Activated B cell treated with CpG ODN at 0.5 μM for 24 hours (primary cell): ENCODE measurements around the gene MAP3K2. TPM values are rescaled to one million over a fixed set of nuclear protein-coding genes. Genes with fewer than 3 reads are reported as not detected.

Experiments
- ATAC-seq: fragments of 200-7000 bp; cut with Tn5 transposase; one replicate; pipeline ENCODE4 v1.10.0; 2021; ENCODE audit warnings: low read depth, mild to moderate bottlenecking, moderate library complexity
- CTCF ChIA-PET: fragments of 350-600 bp; sonication (Branson Sonifier 250); formaldehyde crosslinking; loops from one replicate; lab custom pipeline; 2021; ENCODE audit warnings: antibody characterized with exemption; lab: Charles Lee
- POLR2A ChIA-PET: fragments of 350-600 bp; sonication (Branson Sonifier 250); formaldehyde crosslinking; loops from one replicate; lab custom pipeline; 2021; ENCODE audit warnings: antibody characterized with exemption; lab: Charles Lee
- DNase-seq: peaks from one replicate; pipeline ENCODE4 v3.0.0; 2022
- H3K27ac Mint-ChIP-seq: one replicate; pipeline ENCODE4 v1.8.0; 2020; ENCODE audit warnings: mixed read lengths
- H3K27me3 Mint-ChIP-seq: one replicate; pipeline ENCODE4 v1.8.0; 2021; ENCODE audit warnings: mixed read lengths
- H3K36me3 Mint-ChIP-seq: one replicate; pipeline ENCODE4 v1.8.0; 2021; ENCODE audit warnings: low read depth, mixed read lengths
- H3K4me1 Mint-ChIP-seq: one replicate; pipeline ENCODE4 v1.8.0; 2021; ENCODE audit warnings: mixed read lengths
- H3K4me3 Mint-ChIP-seq: one replicate; pipeline ENCODE4 v1.8.0; 2020; ENCODE audit warnings: mild to moderate bottlenecking, mixed read lengths
- H3K9me3 Mint-ChIP-seq: one replicate; pipeline ENCODE4 v1.8.0; 2020; ENCODE audit warnings: mixed read lengths
- intact Hi-C: fragments of 100-400 bp; cut with micrococcal nuclease; formaldehyde crosslinking; loops from one replicate; pipeline ENCODE4 v1.15.1; 2024
- total RNA-seq: library from RNA; stranded (reverse); gene quantifications from 2 replicates; pipeline ENCODE4 v1.2.3, GENCODE V29; 2022
- TF ChIP-seq, protein P1 (sequence below): fragments of 200-600 bp; IDR thresholded peaks from one replicate; pipeline ENCODE4 v1.8.0; 2022; ENCODE audit warnings: antibody characterized with exemption, mild to moderate bottlenecking

The MAP3K2 gene
- total RNA-seq, 1 donor from 2014 or later = 77.7 TPM

DNA sequence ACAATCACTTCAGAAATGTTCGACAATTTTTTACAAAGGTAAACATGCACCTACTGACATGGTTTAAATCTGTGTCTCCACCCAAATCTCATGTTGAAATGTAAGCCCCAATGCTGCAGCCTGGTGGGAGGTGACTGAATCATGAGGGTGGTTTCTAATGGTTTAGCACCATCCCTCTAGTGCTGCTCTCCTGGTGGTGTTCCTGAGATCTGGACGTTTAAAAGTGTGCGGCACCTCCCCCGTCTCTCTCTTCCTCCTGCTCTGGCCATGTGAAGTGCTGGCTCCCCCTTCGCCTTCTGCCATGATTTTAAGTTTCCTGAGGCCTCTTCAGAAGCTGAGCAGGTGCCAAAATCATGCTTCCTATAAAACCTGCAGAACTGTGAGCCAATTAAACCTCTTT lies 28.3 kb downstream of the MAP3K2 start:
- TF ChIP-seq, protein P1, sequence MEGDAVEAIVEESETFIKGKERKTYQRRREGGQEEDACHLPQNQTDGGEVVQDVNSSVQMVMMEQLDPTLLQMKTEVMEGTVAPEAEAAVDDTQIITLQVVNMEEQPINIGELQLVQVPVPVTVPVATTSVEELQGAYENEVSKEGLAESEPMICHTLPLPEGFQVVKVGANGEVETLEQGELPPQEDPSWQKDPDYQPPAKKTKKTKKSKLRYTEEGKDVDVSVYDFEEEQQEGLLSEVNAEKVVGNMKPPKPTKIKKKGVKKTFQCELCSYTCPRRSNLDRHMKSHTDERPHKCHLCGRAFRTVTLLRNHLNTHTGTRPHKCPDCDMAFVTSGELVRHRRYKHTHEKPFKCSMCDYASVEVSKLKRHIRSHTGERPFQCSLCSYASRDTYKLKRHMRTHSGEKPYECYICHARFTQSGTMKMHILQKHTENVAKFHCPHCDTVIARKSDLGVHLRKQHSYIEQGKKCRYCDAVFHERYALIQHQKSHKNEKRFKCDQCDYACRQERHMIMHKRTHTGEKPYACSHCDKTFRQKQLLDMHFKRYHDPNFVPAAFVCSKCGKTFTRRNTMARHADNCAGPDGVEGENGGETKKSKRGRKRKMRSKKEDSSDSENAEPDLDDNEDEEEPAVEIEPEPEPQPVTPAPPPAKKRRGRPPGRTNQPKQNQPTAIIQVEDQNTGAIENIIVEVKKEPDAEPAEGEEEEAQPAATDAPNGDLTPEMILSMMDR = no peak
- peaks cover 2% of the 10 kb centered on the region for H3K36me3 Mint-ChIP-seq
- no peak overlapping the region for H3K4me3 Mint-ChIP-seq
- H3K9me3 Mint-ChIP-seq = no peaks in the 10 kb centered on the region
- POLR2A ChIA-PET = no interaction called here
- peaks cover 58% of the 10 kb centered on the region for H3K4me1 Mint-ChIP-seq
- no peak for ATAC-seq
- DNase-seq = no peak
- no peak overlapping the region for H3K27ac Mint-ChIP-seq
- CTCF ChIA-PET = no interaction called here
- H3K27me3 Mint-ChIP-seq = no peaks in the 10 kb centered on the region
- intact Hi-C loops = no loop called here

DNA sequence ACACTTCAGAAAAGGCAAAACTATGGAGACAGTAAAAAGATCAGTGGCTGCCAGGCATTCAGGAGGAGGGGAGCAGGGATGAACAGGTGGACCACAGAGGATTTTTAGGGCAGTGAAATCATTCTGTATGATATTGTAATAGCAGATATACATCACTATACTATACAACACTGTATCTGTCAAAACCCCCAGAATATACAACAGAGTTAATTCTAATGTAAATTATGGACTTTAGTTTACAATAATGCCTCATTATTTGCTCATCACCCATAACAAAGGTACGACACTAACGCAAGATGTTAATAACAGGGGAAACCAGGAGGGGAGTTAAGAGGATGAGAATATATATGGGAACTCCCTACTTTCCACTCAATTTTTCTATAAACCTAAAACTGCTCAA lies 28.8 kb downstream of the MAP3K2 start:
- ChIA-PET POLR2A (no interaction called here), CTCF (interaction anchor here (3.3 kb wide), 1 partner anchor 120 kb away, joined by 19 read pairs; no protein-coding TSS in a partner anchor)
- H3K4me3 Mint-ChIP-seq = no peak overlapping the region
- peaks cover 2% of the 10 kb centered on the region for H3K36me3 Mint-ChIP-seq
- no peak overlapping the region for H3K27ac Mint-ChIP-seq
- intact Hi-C loops = no loop called here
- TF ChIP-seq, protein P1 = no peak
- no peaks in the 10 kb centered on the region for H3K27me3 Mint-ChIP-seq
- peaks cover 56% of the 10 kb centered on the region for H3K4me1 Mint-ChIP-seq
- H3K9me3 Mint-ChIP-seq = no peaks in the 10 kb centered on the region
- ATAC-seq (no peak), DNase-seq (no peak)

DNA sequence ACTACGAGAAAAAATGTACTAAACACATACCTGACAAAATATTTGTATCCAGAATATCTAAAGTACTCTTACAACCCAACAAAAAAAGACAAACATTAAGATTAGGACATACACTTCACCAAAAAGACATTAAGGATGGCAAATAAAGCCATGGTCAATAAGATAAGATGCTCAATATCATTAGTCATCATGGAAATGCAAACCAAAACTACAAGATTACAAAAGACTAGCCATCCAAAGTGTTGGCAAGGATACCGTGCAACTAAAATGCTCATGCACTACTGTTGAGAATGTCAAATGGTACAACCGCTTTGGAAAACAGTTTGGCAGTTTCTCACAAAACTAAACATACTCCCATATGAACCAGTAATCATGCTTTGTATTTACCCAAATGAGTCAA lies 29.7 kb downstream of the MAP3K2 start:
- ATAC-seq (no peak), DNase-seq (no peak)
- no peak overlapping the region for H3K27ac Mint-ChIP-seq
- TF ChIP-seq, protein P1 = no peak
- peaks cover 2% of the 10 kb centered on the region for H3K36me3 Mint-ChIP-seq
- no peak overlapping the region for H3K4me3 Mint-ChIP-seq
- intact Hi-C loops = no loop called here
- no peaks in the 10 kb centered on the region for H3K27me3 Mint-ChIP-seq
- POLR2A ChIA-PET = no interaction called here
- no peaks in the 10 kb centered on the region for H3K9me3 Mint-ChIP-seq
- CTCF ChIA-PET = interaction anchor here (0.8 to 3.3 kb wide), 3 partner anchors 8 to 121 kb away, joined by 4 to 19 read pairs (median 5); no protein-coding TSS in a partner anchor
- H3K4me1 Mint-ChIP-seq = peaks cover 53% of the 10 kb centered on the region

DNA sequence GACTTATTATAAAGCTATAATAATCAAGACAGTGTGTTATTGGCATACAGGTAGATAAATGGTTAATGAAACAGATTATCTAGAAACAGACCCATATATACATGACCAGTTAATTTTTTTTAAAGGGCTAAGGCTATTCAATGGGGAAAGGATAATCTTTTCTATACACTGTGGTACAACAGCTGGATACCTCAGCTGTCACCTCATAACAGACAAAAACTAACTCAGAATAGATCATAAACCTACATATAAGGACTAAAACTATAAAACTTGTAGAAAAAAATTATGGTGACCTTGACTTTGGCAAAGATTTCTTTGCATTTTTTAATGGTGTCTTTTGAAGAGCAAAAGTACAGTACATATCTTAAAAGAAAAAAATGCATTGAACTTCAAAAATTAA lies 30.2 kb downstream of the MAP3K2 start:
- TF ChIP-seq, protein P1 = no peak
- H3K9me3 Mint-ChIP-seq = no peaks in the 10 kb centered on the region
- H3K36me3 Mint-ChIP-seq = peaks cover 2% of the 10 kb centered on the region
- intact Hi-C loops = no loop called here
- H3K27me3 Mint-ChIP-seq = no peaks in the 10 kb centered on the region
- H3K27ac Mint-ChIP-seq = no peak overlapping the region
- no peak overlapping the region for H3K4me3 Mint-ChIP-seq
- ChIA-PET POLR2A (no interaction called here), CTCF (interaction anchor here (0.8 to 3.3 kb wide), 3 partner anchors 8 to 121 kb away, joined by 4 to 19 read pairs (median 5); no protein-coding TSS in a partner anchor)
- no peak for ATAC-seq
- H3K4me1 Mint-ChIP-seq = peaks cover 53% of the 10 kb centered on the region
- DNase-seq = no peak

DNA sequence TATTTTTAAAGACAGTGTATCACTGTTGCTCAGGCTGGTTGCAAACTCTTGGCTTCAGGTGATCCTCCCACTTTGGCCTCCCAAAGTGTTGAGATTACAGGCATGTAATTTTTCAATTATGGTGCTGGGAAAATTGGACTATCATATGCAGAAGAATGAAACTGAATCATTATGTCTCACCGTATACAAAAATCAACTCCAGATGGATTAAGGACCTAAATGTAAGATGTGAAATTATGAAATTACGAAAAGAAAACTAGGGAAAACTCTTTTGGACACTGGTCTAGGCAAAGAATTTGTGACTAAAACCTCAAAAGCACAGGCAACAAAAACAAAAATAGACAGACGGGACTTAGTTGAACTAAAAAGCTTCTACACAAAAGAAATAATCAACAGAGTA lies 31.2 kb downstream of the MAP3K2 start:
- H3K4me3 Mint-ChIP-seq = no peak overlapping the region
- TF ChIP-seq, protein P1 = no peak
- H3K36me3 Mint-ChIP-seq = peaks cover 2% of the 10 kb centered on the region
- POLR2A ChIA-PET = no interaction called here
- DNase-seq (no peak), ATAC-seq (no peak)
- peaks cover 54% of the 10 kb centered on the region for H3K4me1 Mint-ChIP-seq
- H3K27ac Mint-ChIP-seq = no peak overlapping the region
- H3K27me3 Mint-ChIP-seq = no peaks in the 10 kb centered on the region
- no peaks in the 10 kb centered on the region for H3K9me3 Mint-ChIP-seq
- intact Hi-C loops = no loop called here
- CTCF ChIA-PET = interaction anchor here (1.2 to 3.3 kb wide), 3 partner anchors 59 to 122 kb away, joined by 4 to 19 read pairs (median 8); no protein-coding TSS in a partner anchor
